T-helper 17 cell (primary cell): ENCODE data around the gene SH3D21. TPM values are rescaled to one million over a fixed set of nuclear protein-coding genes. Genes with fewer than 3 reads are reported as not detected.
A peak's percentile ranks its signal among the peaks of the same experiment; 100 is the strongest.

Source experiments
- ATAC-seq: fragments of 150-1000 bp; cut with Tn5 transposase; 2 replicates; pipeline ENCODE4 v1.10.0; 2021; ENCODE audit warnings: mild to moderate bottlenecking, moderate library complexity
- DNase-seq, 3 donors: peaks; one replicate each; pipeline versions ENCODE4 v3.0.0 to v3.0.0-alpha.2; 2020 to 2021
- H3K9me3 ChIP-seq: one replicate; pipeline ENCODE4 v1.7.0; 2013; ENCODE audit warnings: low read length, mild to moderate bottlenecking; ENCODE audit not compliant: control insufficient read depth, poor library complexity, severe bottlenecking
- H3K27ac Mint-ChIP-seq: one replicate; pipeline ENCODE4 v1.8.0; 2022; ENCODE audit warnings: mild to moderate bottlenecking, moderate library complexity, mixed read lengths
- H3K27me3 Mint-ChIP-seq: one replicate; pipeline ENCODE4 v1.8.0; 2022; ENCODE audit warnings: mixed read lengths
- H3K36me3 Mint-ChIP-seq: one replicate; pipeline ENCODE4 v1.8.0; 2022; ENCODE audit warnings: low read depth, mixed read lengths
- H3K4me1 Mint-ChIP-seq: one replicate; pipeline ENCODE4 v1.8.0; 2022; ENCODE audit warnings: mild to moderate bottlenecking, mixed read lengths
- H3K4me3 Mint-ChIP-seq: one replicate; pipeline ENCODE4 v1.8.0; 2022; ENCODE audit warnings: mild to moderate bottlenecking, moderate library complexity, mixed read lengths
- total RNA-seq, 4 donors: library from RNA in 2 of 4; stranded (reverse) in 2 of 4; gene quantifications; one replicate each; pipeline ENCODE4 v1.2.3 and lab custom pipeline; 2022 to 2026

SH3D21 gene
- total RNA-seq, 2 donors from 2014 or later, result 1.4 to 1.9 TPM

- Mint-ChIP-seq H3K4me3 (no peak overlapping the region), H3K27ac (peak overlapping the region; percentile 96), H3K4me1 (peaks cover 43% of the 10 kb centered on the region), H3K27me3 (no peaks in the 10 kb centered on the region), H3K36me3 (peaks cover 3% of the 10 kb centered on the region)
- DNase-seq, result no peak
- ATAC-seq, result no peak
- H3K9me3 ChIP-seq, result no peaks in the 10 kb centered on the region
Observed at GRCh38 chr1:36365381-36365780, 59.2 kb downstream of the SH3D21 start.

GRCh38 chr1:36366091-36366661, 60.0 kb downstream of the SH3D21 start:
- H3K4me3 Mint-ChIP-seq, result peak overlapping the region; percentile 69
- H3K4me1 Mint-ChIP-seq, result peaks cover 44% of the 10 kb centered on the region
- H3K27ac Mint-ChIP-seq, result peak overlapping the region; percentile 96
- no peaks in the 10 kb centered on the region for H3K27me3 Mint-ChIP-seq
- ATAC-seq (peak; percentile 79), DNase-seq (peak in 2 of 3 donors; percentile 21 to 44)
- peaks cover 3% of the 10 kb centered on the region for H3K36me3 Mint-ChIP-seq
- no peaks in the 10 kb centered on the region for H3K9me3 ChIP-seq

DNA sequence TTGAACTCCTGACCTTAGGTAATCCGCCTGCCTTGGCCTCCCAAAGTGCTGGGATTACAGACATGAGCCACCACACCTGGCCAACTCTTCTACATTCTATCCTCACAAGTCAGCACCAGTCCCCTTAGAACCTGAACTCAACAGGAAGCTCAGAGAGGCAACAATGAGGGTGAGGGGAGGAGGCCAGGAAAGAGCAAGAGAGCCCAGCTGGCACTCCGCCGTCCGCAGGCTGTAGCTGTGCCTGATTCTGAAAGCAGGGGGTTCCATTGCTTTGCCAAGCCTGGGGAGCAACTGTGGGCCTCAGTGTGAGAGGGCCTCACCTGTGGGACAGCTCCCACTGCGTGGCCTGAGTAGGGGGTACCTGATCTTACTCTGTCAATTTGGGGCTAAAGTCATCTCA, 60.9 kb downstream of the SH3D21 start:
- H3K36me3 Mint-ChIP-seq, result no peaks in the 10 kb centered on the region
- H3K27me3 Mint-ChIP-seq, result no peaks in the 10 kb centered on the region
- H3K4me3 Mint-ChIP-seq, result peak overlapping the region; percentile 47
- peak overlapping the region; percentile 96 for H3K27ac Mint-ChIP-seq
- no peaks in the 10 kb centered on the region for H3K9me3 ChIP-seq
- ATAC-seq, result peak; percentile 68
- peaks cover 42% of the 10 kb centered on the region for H3K4me1 Mint-ChIP-seq
- DNase-seq, result peak in 1 of 3 donors; percentile 28

DNA sequence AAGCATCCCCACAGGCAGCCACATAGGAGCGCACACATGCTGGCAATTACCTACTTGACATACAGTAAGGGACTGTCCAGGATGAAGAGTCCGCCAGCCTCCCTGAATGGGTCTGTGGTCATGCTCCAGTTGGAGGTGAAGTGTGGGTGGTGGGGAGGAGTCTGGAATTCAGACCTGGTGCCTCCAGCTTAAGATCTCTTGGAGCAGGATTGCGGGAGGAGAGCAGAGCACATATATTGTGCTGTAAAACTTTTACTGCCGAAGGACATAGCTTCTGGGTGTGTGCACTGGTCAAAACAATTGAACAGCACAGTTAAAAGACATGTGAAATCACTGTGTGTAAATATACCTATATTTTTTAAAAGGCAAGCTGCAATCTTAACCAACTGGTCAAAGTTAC, 61.6 kb downstream of the SH3D21 start:
- no peak for ATAC-seq
- no peaks in the 10 kb centered on the region for H3K36me3 Mint-ChIP-seq
- H3K9me3 ChIP-seq, result no peaks in the 10 kb centered on the region
- peaks cover 42% of the 10 kb centered on the region for H3K4me1 Mint-ChIP-seq
- H3K27ac Mint-ChIP-seq, result no peak overlapping the region
- H3K4me3 Mint-ChIP-seq, result peak overlapping the region; percentile 28
- no peaks in the 10 kb centered on the region for H3K27me3 Mint-ChIP-seq
- no peak for DNase-seq

GRCh38 chr1:36369061-36369861, 63.1 kb downstream of the SH3D21 start:
- peak overlapping the region; percentile 49 for H3K4me3 Mint-ChIP-seq

More at GRCh38 chr1:36369061-36369861, 63.1 kb downstream of the SH3D21 start:
- Mint-ChIP-seq H3K36me3 (no peaks in the 10 kb centered on the region), H3K27ac (peak overlapping the region; percentile 79), H3K4me1 (peaks cover 52% of the 10 kb centered on the region), H3K27me3 (no peaks in the 10 kb centered on the region)
- no peaks in the 10 kb centered on the region for H3K9me3 ChIP-seq
- DNase-seq (peak; percentile 68 to 84 (median 71)), ATAC-seq (peak; percentile 65)

Other genes with a start within 250 kb of the SH3D21 start
- under 1 TPM; 0.29 to 0.30 TPM for gene TEKT2, start 222.3 kb upstream of the SH3D21 start, total RNA-seq
- gene ADPRS, start 217.5 kb upstream of the SH3D21 start, total RNA-seq, result 10 to 100 TPM; 17.0 to 21.2 TPM
- under 1 TPM in 1 of 2 donors, not detected in 1; 0.25 TPM for gene COL8A2, start 181.1 kb upstream of the SH3D21 start, total RNA-seq
- 10 to 100 TPM; 35.0 to 37.8 TPM for gene TRAPPC3, start 156.9 kb upstream of the SH3D21 start, total RNA-seq
- 100 to 1,000 TPM; 173 to 175 TPM for gene MAP7D1, start 150.2 kb upstream of the SH3D21 start, total RNA-seq
- gene THRAP3, start 81.9 kb upstream of the SH3D21 start, total RNA-seq, result 10 to 100 TPM; 74.5 to 76.3 TPM
- 10 to 100 TPM in 1 of 2 donors, 1 to 10 TPM in 1; 6.2 to 10.8 TPM for gene EVA1B, start 17.3 kb downstream of the SH3D21 start, total RNA-seq
- 10 to 100 TPM; 32.9 to 49.8 TPM for gene STK40, start 79.6 kb downstream of the SH3D21 start, total RNA-seq
- gene LSM10, start 91.5 kb downstream of the SH3D21 start, total RNA-seq, result 10 to 100 TPM; 26.4 to 31.1 TPM
- gene OSCP1, start 144.1 kb downstream of the SH3D21 start, total RNA-seq, result under 1 TPM in 1 of 2 donors, not detected in 1; 0.99 TPM
- gene MRPS15, start 158.0 kb downstream of the SH3D21 start, total RNA-seq, result 10 to 100 TPM; 31.4 to 37.5 TPM
- 10 to 100 TPM in 1 of 2 donors, 1 to 10 TPM in 1; 2.9 to 13.0 TPM for gene CSF3R, start 176.5 kb downstream of the SH3D21 start, total RNA-seq